22Rv1 (cell line): ENCODE results near the gene PDCD1LG2.

Experiments
- CTCF ChIP-seq: fragments of 450-650 bp; IDR thresholded peaks from 2 replicates; pipeline ENCODE4 v1.5.1; 2017; ENCODE audit warnings: mild to moderate bottlenecking
- ZFX ChIP-seq: fragments of 450-650 bp; IDR thresholded peaks from 2 replicates; pipeline ENCODE4 v1.6.1; 2017; ENCODE audit warnings: antibody characterized with exemption, borderline replicate concordance

GRCh38 chr9:5592231-5592630, 81.9 kb downstream of the PDCD1LG2 start:
- TF ChIP-seq CTCF (no peak), ZFX (no peak)
